Measurements from ENCODE around the gene MOSMO.
"Not testable (repeated sequence)": the region's sequence is repeated elsewhere in the genome, so short reads cannot be mapped to it uniquely, and the experiment has no call there.

MOSMO gene

GRCh38 chr16:22098405-22099255, 90.7 kb downstream of the MOSMO start:
- no peak for DNase-seq

- DNase-seq, result no peak
Measured at GRCh38 chr16:22099256-22099975, 91.5 kb downstream of the MOSMO start.

GRCh38 chr16:22103441-22103840, 95.5 kb downstream of the MOSMO start:
- no peak for DNase-seq

- no peak for DNase-seq
Measured at GRCh38 chr16:22109258-22109898, 101.5 kb downstream of the MOSMO start.

- DNase-seq, result not testable (repeated sequence)
Measured at GRCh38 chr16:22111629-22112028, 103.7 kb downstream of the MOSMO start.

GRCh38 chr16:22116095-22116700, 108.3 kb downstream of the MOSMO start:
- no peak for DNase-seq

- DNase-seq, result no peak
Measured at GRCh38 chr16:22117609-22118008, 109.7 kb downstream of the MOSMO start.

- no peak for DNase-seq
Measured at GRCh38 chr16:22120440-22120839, 112.5 kb downstream of the MOSMO start.

GRCh38 chr16:22122239-22122638, 114.3 kb downstream of the MOSMO start:
- no peak for DNase-seq

- DNase-seq, result no peak
Measured at GRCh38 chr16:22123146-22123545, 115.2 kb downstream of the MOSMO start.

GRCh38 chr16:22123759-22124490, 116.0 kb downstream of the MOSMO start:
- DNase-seq, result no peak

- no peak for DNase-seq
Measured at GRCh38 chr16:22124583-22125284, 116.8 kb downstream of the MOSMO start.

GRCh38 chr16:22126037-22126558, 118.2 kb downstream of the MOSMO start:
- no peak for DNase-seq

- not testable (repeated sequence) for DNase-seq
Measured at GRCh38 chr16:22128537-22128936, 120.6 kb downstream of the MOSMO start.

- no peak for DNase-seq
Measured at GRCh38 chr16:22130528-22130927, 122.6 kb downstream of the MOSMO start.

- DNase-seq, result no peak
Measured at GRCh38 chr16:22132801-22133200, 124.9 kb downstream of the MOSMO start.
